Endothelial cell of umbilical vein (primary cell): ENCODE results near the gene PRUNE2. TPM values are rescaled to one million over a fixed set of nuclear protein-coding genes. Genes with fewer than 3 reads are reported as not detected.

Experiments
- BruUV-seq: library from RNA; stranded (reverse); fragments of 400-500 nt; replicated peaks from 2 replicates; lab custom pipeline; 2021; lab: Mats Ljungman, UMichigan
- CTCF ChIA-PET: fragments of 300-600, 350-600 bp; sonication (Branson Sonifier 250); formaldehyde crosslinking; loops from one replicate; lab custom pipeline; 2021; ENCODE audit warnings: antibody characterized with exemption, inconsistent platforms; lab: Charles Lee
- POLR2A ChIA-PET: fragments of 300-600, 350-600 bp; sonication (Branson Sonifier 250); formaldehyde crosslinking; loops from one replicate; lab custom pipeline; 2021; ENCODE audit warnings: antibody characterized with exemption, inconsistent platforms; lab: Charles Lee
- DNase-seq: peaks from one replicate; pipeline ENCODE4 v3.0.0-alpha.2; 2011; ENCODE audit warnings: low read depth, low spot score
- FAIRE-seq: peaks from 2 replicates; lab custom pipeline; 2011; peaks lifted over from hg19 to GRCh38; lab: Jason Lieb, UNC
- H2AFZ ChIP-seq: 2 replicates; pipeline ENCODE4 v1.6.0; 2012; ENCODE audit warnings: low read depth, low read length, control low read depth, inconsistent platforms
- H3K27ac ChIP-seq: 2 replicates; pipeline ENCODE4 v1.5.1; 2011; ENCODE audit warnings: low read depth, mild to moderate bottlenecking, control low read depth, low read length, moderate library complexity; ENCODE audit not compliant: insufficient read depth
- H3K27me3 ChIP-seq, 2 experiments: 2 replicates each; pipeline versions ENCODE4 v1.6.0 to v1.6.1; 2011; ENCODE audit warnings: low read length in 2 of 2, mixed read lengths in 1 of 2; ENCODE audit not compliant: control insufficient read depth in 2 of 2, insufficient read depth in 2 of 2
- H3K36me3 ChIP-seq, 2 experiments: 2 replicates in 1 of 2; 3 replicates in 1 of 2; pipeline ENCODE4 v1.5.1; 2011; ENCODE audit warnings: low read length in 2 of 2, mild to moderate bottlenecking in 1 of 2, moderate library complexity in 1 of 2; ENCODE audit not compliant: control insufficient read depth in 2 of 2, insufficient read depth in 2 of 2; ENCODE audit errors: extremely low read depth in 1 of 2
- H3K4me1 ChIP-seq: 3 replicates; pipeline ENCODE4 v1.5.1; 2011; ENCODE audit warnings: mild to moderate bottlenecking, low read length; ENCODE audit not compliant: control insufficient read depth, insufficient read depth; ENCODE audit errors: extremely low read depth
- H3K4me2 ChIP-seq: 2 replicates; pipeline ENCODE4 v1.6.1; 2011; ENCODE audit warnings: low read length, control low read depth, mixed read lengths; ENCODE audit not compliant: insufficient read depth
- H3K4me3 ChIP-seq, 3 experiments: fragments of 200-600 bp in 1 of 3; sonication (generic), shearing (Covaris generic) in 1 of 3; replicated peaks in 1 of 3; 2 replicates each; pipeline ENCODE4 v1.5.1; 2011 to 2016; ENCODE audit warnings: control low read depth in 3 of 3, low read length in 3 of 3, mild to moderate bottlenecking in 2 of 3, inconsistent platforms in 1 of 3, low read depth in 1 of 3, moderate library complexity in 1 of 3; ENCODE audit not compliant: insufficient read depth in 1 of 3
- H3K79me2 ChIP-seq: 2 replicates; pipeline ENCODE4 v1.6.0; 2012; ENCODE audit warnings: low read length, inconsistent platforms; ENCODE audit not compliant: control insufficient read depth, insufficient read depth
- H3K9ac ChIP-seq: replicated peaks from 2 replicates; pipeline ENCODE3; 2011; ENCODE audit warnings: low read length, control low read depth; ENCODE audit not compliant: insufficient read depth; ENCODE audit errors: extremely low read depth
- H3K9me1 ChIP-seq: replicated peaks from 3 replicates; pipeline ENCODE4 v1.6.0; 2011; ENCODE audit warnings: mild to moderate bottlenecking, low read length; ENCODE audit not compliant: control insufficient read depth, insufficient read depth; ENCODE audit errors: extremely low read depth
- H3K9me3 ChIP-seq: replicated peaks from 2 replicates; pipeline ENCODE4 v1.5.1; 2012; ENCODE audit warnings: low read length, inconsistent platforms; ENCODE audit not compliant: control insufficient read depth, insufficient read depth
- H4K20me1 ChIP-seq: replicated peaks from 2 replicates; pipeline ENCODE3; 2011; ENCODE audit warnings: mild to moderate bottlenecking, low read length; ENCODE audit not compliant: control insufficient read depth, insufficient read depth; ENCODE audit errors: extremely low read depth
- EZH2 ChIP-seq: IDR thresholded peaks from 2 replicates; pipeline ENCODE4 v1.6.1; 2012; ENCODE audit warnings: borderline replicate concordance, low read depth, mild to moderate bottlenecking, moderate library complexity, low read length, inconsistent platforms; ENCODE audit not compliant: severe bottlenecking
- FOS ChIP-seq: IDR thresholded peaks from 2 replicates; pipeline ENCODE4 v1.6.1; 2011; ENCODE audit warnings: mild to moderate bottlenecking, low read length, moderate library complexity, borderline replicate concordance; ENCODE audit not compliant: insufficient read depth
- GATA2 ChIP-seq: IDR thresholded peaks from 2 replicates; pipeline ENCODE4 v1.7.0; 2011; ENCODE audit warnings: low read depth, mild to moderate bottlenecking, moderate library complexity, mixed read lengths, low read length; ENCODE audit not compliant: insufficient read length, insufficient read depth
- JUN ChIP-seq: IDR thresholded peaks from 2 replicates; pipeline ENCODE4 v1.6.1; 2011; ENCODE audit warnings: borderline replicate concordance, low read depth; ENCODE audit not compliant: insufficient read length, insufficient read depth
- MAX ChIP-seq: IDR thresholded peaks from 2 replicates; pipeline ENCODE4 v1.6.1; 2011; ENCODE audit not compliant: insufficient read depth, insufficient read length
- MYC ChIP-seq: IDR thresholded peaks from one replicate; pipeline ENCODE4 v1.6.1; 2011; ENCODE audit warnings: mild to moderate bottlenecking, low read depth, low read length
- POLR2A ChIP-seq: IDR thresholded peaks from 2 replicates; pipeline ENCODE4 v1.6.1; 2012; ENCODE audit warnings: low read depth, mild to moderate bottlenecking, control low read depth, low read length
- dilution Hi-C: fragments of 300-500 bp; cut with MboI; formaldehyde crosslinking; loops from one replicate; pipeline ENCODE4 v1.15.0; 2019; ENCODE audit warnings: low sequenced_read_pairs; ENCODE audit not compliant: extremely low pct_ligation_motif_present
- intact Hi-C: fragments of 100-400 bp; cut with micrococcal nuclease; formaldehyde crosslinking; loops from one replicate; pipeline ENCODE4 v1.10.0; 2022
- polyA plus RNA-seq, 4 experiments: library from polyadenylated mRNA; depleted of rRNA in 3 of 4; stranded (reverse) in 3 of 4; unstranded in 1 of 4; fragments of >200 nt; gene quantifications; 2 replicates each; pipeline versions ENCODE4 v1.2.1 to v1.2.3, GENCODE V29; 2011 to 2012; ENCODE audit warnings: missing spikeins in 1 of 4
- total RNA-seq: library from RNA; stranded (reverse); gene quantifications from 2 replicates; pipeline ENCODE4 v1.2.3, GENCODE V29; 2021
- TF ChIP-seq, protein P1 (sequence below), 2 donors: IDR thresholded peaks; 1 replicate in 1 of 2; 2 replicates in 1 of 2; pipeline ENCODE4 v1.5.1; 2011; ENCODE audit warnings: low read length in 2 of 2, mild to moderate bottlenecking in 2 of 2, moderate library complexity in 2 of 2, control low read depth in 1 of 2, inconsistent platforms in 1 of 2, low read depth in 1 of 2; ENCODE audit not compliant: insufficient read depth in 1 of 2; ENCODE audit errors: extremely low read depth in 1 of 2

Gene PRUNE2
- total and polyA plus RNA-seq, 2 donors (not counting 3 experiments of a cell fraction or from before 2014, with no cell fraction given): 15.8 to 21.7 TPM

DNA sequence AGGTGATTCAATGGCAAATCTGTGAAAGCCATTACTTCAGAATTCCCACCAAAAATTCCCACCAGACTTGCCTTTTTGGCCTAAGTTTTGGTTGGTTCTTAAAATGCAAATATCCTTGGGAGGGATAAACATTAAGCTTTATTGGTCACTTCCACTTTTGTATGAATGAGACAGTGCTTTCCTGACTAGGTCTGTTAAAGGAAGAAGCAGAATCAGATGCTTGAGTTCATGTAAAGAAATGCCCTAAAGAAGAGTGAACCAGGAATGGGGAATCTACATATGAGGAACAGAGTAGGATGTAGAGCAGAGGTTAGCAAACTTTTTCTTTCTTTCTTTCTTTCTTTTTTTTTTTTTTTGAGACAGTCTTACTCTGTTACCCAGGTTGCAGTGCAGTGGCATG, 317.6 kb downstream of the PRUNE2 start:
- Histone ChIP-seq H3K27me3 (peaks cover 0 to 6% of the 10 kb centered on the region in 2 experiments), H3K9ac (no peak overlapping the region), H2AFZ (no peak overlapping the region), H3K9me1 (no peaks in the 10 kb centered on the region), H3K9me3 (no peaks in the 10 kb centered on the region), H3K4me2 (no peak overlapping the region), H3K4me3 (no peak overlapping the region), H3K27ac (no peak overlapping the region), H3K4me1 (no peaks in the 10 kb centered on the region), H3K36me3 (no peaks in the 10 kb centered on the region), H4K20me1 (no peaks in the 10 kb centered on the region), H3K79me2 (no peaks in the 10 kb centered on the region)
- dilution Hi-C loops: no loop called here
- POLR2A ChIA-PET: no interaction called here
- no TSS peak for BruUV-seq
- peak; percentile 33 for FAIRE-seq
- intact Hi-C loops: no loop called here
- TF ChIP-seq MYC (no peak), EZH2 (no peak), POLR2A (no peak), MAX (no peak), FOS (no peak), GATA2 (no peak), JUN (no peak)
- TF ChIP-seq, protein P1, sequence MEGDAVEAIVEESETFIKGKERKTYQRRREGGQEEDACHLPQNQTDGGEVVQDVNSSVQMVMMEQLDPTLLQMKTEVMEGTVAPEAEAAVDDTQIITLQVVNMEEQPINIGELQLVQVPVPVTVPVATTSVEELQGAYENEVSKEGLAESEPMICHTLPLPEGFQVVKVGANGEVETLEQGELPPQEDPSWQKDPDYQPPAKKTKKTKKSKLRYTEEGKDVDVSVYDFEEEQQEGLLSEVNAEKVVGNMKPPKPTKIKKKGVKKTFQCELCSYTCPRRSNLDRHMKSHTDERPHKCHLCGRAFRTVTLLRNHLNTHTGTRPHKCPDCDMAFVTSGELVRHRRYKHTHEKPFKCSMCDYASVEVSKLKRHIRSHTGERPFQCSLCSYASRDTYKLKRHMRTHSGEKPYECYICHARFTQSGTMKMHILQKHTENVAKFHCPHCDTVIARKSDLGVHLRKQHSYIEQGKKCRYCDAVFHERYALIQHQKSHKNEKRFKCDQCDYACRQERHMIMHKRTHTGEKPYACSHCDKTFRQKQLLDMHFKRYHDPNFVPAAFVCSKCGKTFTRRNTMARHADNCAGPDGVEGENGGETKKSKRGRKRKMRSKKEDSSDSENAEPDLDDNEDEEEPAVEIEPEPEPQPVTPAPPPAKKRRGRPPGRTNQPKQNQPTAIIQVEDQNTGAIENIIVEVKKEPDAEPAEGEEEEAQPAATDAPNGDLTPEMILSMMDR (IDR thresholded peaks at IDR 0.05; ENCODE audit: extremely low read depth in 1 of 2, insufficient read depth in 1 of 2, low read depth in 1 of 2, low read length in 2 of 2): no peak
- CTCF ChIA-PET: no interaction called here
- no peak for DNase-seq
